Measurements from ENCODE around the gene LIN9. TPM values are rescaled to one million over a fixed set of nuclear protein-coding genes. Genes with fewer than 3 reads are reported as not detected.

The LIN9 gene
- total RNA-seq, 1 donor from 2014 or later = 2.1 TPM

- Mint-ChIP-seq H3K4me1 (ENCODE audit: low read depth) (no peaks in the 10 kb centered on the region), H3K4me3 (ENCODE audit: unreplicated experiment) (no peak overlapping the region), H3K27me3 (ENCODE audit: low read depth) (no peaks in the 10 kb centered on the region), H3K27ac (ENCODE audit: unreplicated experiment) (no peak overlapping the region), H3K9me3 (ENCODE audit: low read depth) (no peaks in the 10 kb centered on the region), H3K36me3 (ENCODE audit: low read depth) (no peaks in the 10 kb centered on the region)
- no peak for DNase-seq (ENCODE audit: low spot score)
- TF ChIP-seq CTCF (IDR thresholded peaks at IDR 0.05) = no peak
These were observed 113.8 kb downstream of the LIN9 start for GRCh38 chr1:226195144-226195543.

- H3K27ac Mint-ChIP-seq (ENCODE audit: unreplicated experiment) = peak overlapping the region; percentile 98
- no peak for DNase-seq (ENCODE audit: low spot score)
- H3K4me3 Mint-ChIP-seq (ENCODE audit: unreplicated experiment) = peak overlapping the region; percentile 80
- no peak for TF ChIP-seq CTCF (IDR thresholded peaks at IDR 0.05)
- H3K9me3 Mint-ChIP-seq (ENCODE audit: low read depth) = no peaks in the 10 kb centered on the region
- peaks cover 32% of the 10 kb centered on the region for H3K4me1 Mint-ChIP-seq (ENCODE audit: low read depth)
- H3K27me3 Mint-ChIP-seq (ENCODE audit: low read depth) = no peaks in the 10 kb centered on the region
- H3K36me3 Mint-ChIP-seq (ENCODE audit: low read depth) = peaks cover 6% of the 10 kb centered on the region
These were observed 121.6 kb downstream of the LIN9 start for GRCh38 chr1:226187380-226187779.

- peaks cover 8% of the 10 kb centered on the region for H3K36me3 Mint-ChIP-seq (ENCODE audit: low read depth)
These were observed 122.0 kb downstream of the LIN9 start for GRCh38 chr1:226187019-226187322.

DNA sequence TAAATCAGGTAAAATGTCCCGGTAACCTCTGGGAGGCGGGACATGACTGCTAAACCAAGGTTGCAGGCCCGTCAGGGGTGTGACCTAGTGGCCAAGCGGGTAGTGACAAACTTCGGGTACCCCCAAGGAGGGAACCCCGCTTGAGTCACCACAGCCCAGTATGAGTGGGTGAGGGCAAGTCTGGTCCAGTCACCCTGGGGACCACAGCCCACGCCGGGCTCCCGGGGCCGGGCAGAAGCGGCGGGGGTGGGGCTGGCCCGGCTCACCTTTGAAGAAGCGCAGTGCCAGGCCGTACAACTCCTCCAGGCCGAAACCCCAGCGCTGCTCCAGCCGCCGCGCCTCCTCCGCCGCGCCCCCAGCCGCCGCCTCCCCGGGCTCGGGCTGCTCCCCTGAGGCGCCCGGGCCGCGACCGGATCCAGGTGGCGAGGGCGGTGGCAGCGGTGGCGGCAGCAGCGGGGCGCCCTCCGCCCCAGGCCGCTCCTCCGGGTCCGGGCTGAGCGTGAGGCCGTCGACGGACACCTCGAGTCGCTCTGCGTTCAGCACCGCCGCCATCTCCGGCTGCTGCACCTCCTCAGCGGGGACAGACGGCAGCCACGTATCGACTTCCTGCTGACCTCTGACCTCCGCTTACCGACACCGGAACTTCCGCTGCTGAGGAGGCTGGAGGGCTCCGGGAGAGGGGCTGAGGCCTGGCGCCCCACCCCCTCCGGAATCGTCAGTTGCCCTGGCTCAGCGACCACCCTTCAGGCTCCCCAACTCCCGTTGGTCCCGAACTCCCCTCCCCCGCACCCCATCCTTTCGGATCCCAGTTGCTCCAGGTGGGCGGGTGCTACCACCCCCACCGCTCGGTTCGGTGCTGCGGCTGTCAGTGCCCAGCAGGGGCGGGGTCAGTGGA, 122.6 kb downstream of the LIN9 start, which contains the start of gene ACBD3:
Gene ACBD3, minus strand, starts transcription at position 618 of the 895 bp plus-strand sequence. Its CDS starts 66 bp downstream, at position 552.
- Mint-ChIP-seq H3K9me3 (ENCODE audit: low read depth) (no peaks in the 10 kb centered on the region), H3K36me3 (ENCODE audit: low read depth) (peaks cover 8% of the 10 kb centered on the region), H3K27ac (ENCODE audit: unreplicated experiment) (peak within 1 kb of the TSS; percentile 98), H3K4me1 (ENCODE audit: low read depth) (peaks cover 42% of the 10 kb centered on the region), H3K4me3 (ENCODE audit: unreplicated experiment) (peak within 1 kb of the TSS; percentile 87), H3K27me3 (ENCODE audit: low read depth) (no peaks in the 10 kb centered on the region)
- no peak for TF ChIP-seq CTCF (IDR thresholded peaks at IDR 0.05)
- DNase-seq (ENCODE audit: low spot score) = peak; percentile 96

More at GRCh38 chr1:226187019-226187322, 122.0 kb downstream of the LIN9 start:
- Mint-ChIP-seq H3K27me3 (ENCODE audit: low read depth) (no peaks in the 10 kb centered on the region), H3K4me1 (ENCODE audit: low read depth) (peaks cover 36% of the 10 kb centered on the region), H3K9me3 (ENCODE audit: low read depth) (no peaks in the 10 kb centered on the region), H3K4me3 (ENCODE audit: unreplicated experiment) (peak overlapping the region; percentile 80), H3K27ac (ENCODE audit: unreplicated experiment) (peak overlapping the region; percentile 98)
- no peak for DNase-seq (ENCODE audit: low spot score)
- TF ChIP-seq CTCF (IDR thresholded peaks at IDR 0.05) = peak; percentile 1

- peaks cover 49% of the 10 kb centered on the region for H3K4me1 Mint-ChIP-seq (ENCODE audit: low read depth)
- peak overlapping the region; percentile 95 for H3K27ac Mint-ChIP-seq (ENCODE audit: unreplicated experiment)
- no peaks in the 10 kb centered on the region for H3K27me3 Mint-ChIP-seq (ENCODE audit: low read depth)
- H3K9me3 Mint-ChIP-seq (ENCODE audit: low read depth) = no peaks in the 10 kb centered on the region
- DNase-seq (ENCODE audit: low spot score) = no peak
- H3K36me3 Mint-ChIP-seq (ENCODE audit: low read depth) = peaks cover 9% of the 10 kb centered on the region
- peak overlapping the region; percentile 87 for H3K4me3 Mint-ChIP-seq (ENCODE audit: unreplicated experiment)
- TF ChIP-seq CTCF (IDR thresholded peaks at IDR 0.05) = no peak
These were observed 123.6 kb downstream of the LIN9 start for GRCh38 chr1:226185141-226186036.

Data from chondrocyte (in vitro differentiated cells).